Endothelial cell of umbilical vein (primary cell): ENCODE results near the gene RASGRP4.

Experiments used
- CTCF ChIP-seq, 2 donors: IDR thresholded peaks; 1 replicate in 1 of 2; 2 replicates in 1 of 2; pipeline ENCODE4 v1.5.1; 2011; ENCODE audit warnings: low read length in 2 of 2, mild to moderate bottlenecking in 2 of 2, moderate library complexity in 2 of 2, control low read depth in 1 of 2, inconsistent platforms in 1 of 2, low read depth in 1 of 2; ENCODE audit not compliant: insufficient read depth in 1 of 2; ENCODE audit errors: extremely low read depth in 1 of 2
- FOS ChIP-seq: IDR thresholded peaks from 2 replicates; pipeline ENCODE4 v1.6.1; 2011; ENCODE audit warnings: mild to moderate bottlenecking, low read length, moderate library complexity, borderline replicate concordance; ENCODE audit not compliant: insufficient read depth
- MYC ChIP-seq: IDR thresholded peaks from one replicate; pipeline ENCODE4 v1.6.1; 2011; ENCODE audit warnings: mild to moderate bottlenecking, low read depth, low read length
- POLR2A ChIP-seq: IDR thresholded peaks from 2 replicates; pipeline ENCODE4 v1.6.1; 2012; ENCODE audit warnings: low read depth, mild to moderate bottlenecking, control low read depth, low read length

- TF ChIP-seq POLR2A = peak; percentile 98
- peak in 1 of 2 donors; percentile 33 for TF ChIP-seq CTCF (IDR thresholded peaks at IDR 0.05; ENCODE audit: extremely low read depth in 1 of 2, insufficient read depth in 1 of 2, low read depth in 1 of 2, low read length in 2 of 2)
- TF ChIP-seq FOS = no peak
- no peak for TF ChIP-seq MYC
These were observed 51.5 kb downstream of the RASGRP4 start, which contains the start of gene PSMD8 for GRCh38 chr19:38374332-38375097.
